ENCODE data around the gene KCTD16.

DNA sequence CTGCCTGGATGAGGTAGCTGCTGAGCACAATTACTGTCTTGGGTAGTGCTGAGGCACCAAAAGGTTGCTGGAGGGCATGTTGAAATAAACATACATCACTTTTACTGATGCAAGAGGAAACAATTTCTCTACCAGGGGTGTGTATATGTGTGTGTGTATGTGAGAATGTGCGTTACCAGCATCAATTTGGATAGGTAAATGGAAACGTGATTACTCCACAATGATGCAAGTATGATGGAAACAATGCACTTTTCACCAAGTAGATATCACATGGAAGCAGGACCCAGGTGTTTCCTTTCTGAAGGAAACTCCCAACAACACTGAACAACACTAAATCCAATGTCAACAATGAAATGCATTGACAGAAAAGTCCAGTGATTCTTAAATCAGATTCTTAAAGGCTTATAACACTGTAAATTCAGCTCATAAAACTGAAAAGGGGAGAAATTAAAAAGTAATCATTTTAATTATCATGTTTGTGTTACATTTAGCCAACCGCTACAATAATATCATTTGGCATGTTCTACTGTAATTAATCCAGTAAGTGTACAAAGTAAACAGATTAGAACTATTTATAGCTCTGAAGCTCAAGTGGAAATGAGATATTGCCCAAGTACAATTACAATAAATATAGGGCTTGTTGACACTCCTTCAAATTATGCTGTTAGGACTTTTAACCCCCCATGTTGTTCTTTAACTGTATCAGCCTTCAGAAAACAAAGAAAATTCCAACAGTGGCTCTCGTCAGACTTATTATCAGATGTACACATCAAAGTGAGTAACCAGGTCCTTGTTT lies 25.5 kb upstream of the KCTD16 start:
- TF ChIP-seq CTCF (IDR thresholded peaks at IDR 0.05) (no peak), EZH2 (IDR thresholded peaks at IDR 0.05; ENCODE audit: borderline replicate concordance, insufficient read depth, low read depth, low read length, poor library complexity, severe bottlenecking) (no peak)
